ENCODE data around the gene CCNA1. TPM values are rescaled to one million over a fixed set of nuclear protein-coding genes. Genes with fewer than 3 reads are reported as not detected.

Gene CCNA1
- polyA plus RNA-seq, 1 donor (not counting 4 experiments of a cell fraction or from before 2014, with no cell fraction given), result 0.80 TPM

DNA sequence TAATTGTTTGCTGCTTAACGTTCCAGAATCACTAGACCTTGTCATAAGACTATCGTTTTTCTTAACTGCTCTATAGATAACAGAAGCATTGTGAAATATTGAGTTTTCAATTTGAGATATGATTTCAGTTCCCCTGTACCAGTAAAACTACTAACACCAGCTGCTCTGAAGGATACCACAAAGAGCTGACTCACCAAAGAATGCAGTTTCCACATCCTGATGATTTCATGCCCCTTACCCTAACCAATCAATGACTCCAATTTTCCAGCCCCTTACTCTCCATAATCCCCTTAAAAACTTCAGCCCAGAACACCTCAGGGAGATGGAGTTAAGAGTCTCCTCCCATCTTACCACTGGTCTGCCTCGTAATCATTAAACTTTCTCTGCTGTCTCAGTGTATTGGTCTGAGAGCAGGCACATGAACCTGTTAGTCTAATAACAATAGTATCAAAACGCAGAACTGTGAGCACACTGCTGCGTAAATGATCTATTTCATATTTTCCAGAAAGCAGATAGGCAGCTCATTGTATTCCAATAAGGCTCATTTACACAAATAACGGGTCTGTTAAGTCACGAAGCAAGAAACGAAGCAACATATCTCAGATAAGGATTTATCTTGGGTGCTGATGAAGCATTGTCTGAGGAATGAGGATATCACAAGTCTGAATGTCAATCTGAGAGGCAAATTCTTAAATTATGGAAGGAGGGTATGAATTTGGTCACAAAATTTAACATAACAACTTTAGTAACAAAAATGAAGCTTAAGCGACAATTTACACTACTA lies 14.1 kb upstream of the CCNA1 start:
- Histone ChIP-seq H3K79me2 (ENCODE audit: control insufficient read depth, insufficient read depth, low read length) (no peaks in the 10 kb centered on the region), H3K4me1 (ENCODE audit: control insufficient read depth, extremely low read depth, insufficient read depth, low read length) (peaks cover 19% of the 10 kb centered on the region), H3K9me1 (ENCODE audit: control insufficient read depth, extremely low read depth, insufficient read depth, low read length) (no peaks in the 10 kb centered on the region), H3K36me3 (ENCODE audit: control insufficient read depth in 2 of 2, extremely low read depth in 1 of 2, insufficient read depth in 2 of 2, low read length in 2 of 2) (no peaks in the 10 kb centered on the region), H4K20me1 (ENCODE audit: control insufficient read depth, extremely low read depth, insufficient read depth, low read length) (no peaks in the 10 kb centered on the region), H3K9me3 (ENCODE audit: control insufficient read depth, low read depth, low read length) (no peaks in the 10 kb centered on the region), H3K27ac (ENCODE audit: control insufficient read depth, insufficient read depth, low read length) (no peak overlapping the region), H3K4me2 (ENCODE audit: control insufficient read depth, extremely low read depth, insufficient read depth, low read depth, low read length) (peak overlapping the region; percentile 74), H3K9ac (ENCODE audit: control insufficient read depth, extremely low read depth, insufficient read depth, low read length) (no peak overlapping the region), H2AFZ (ENCODE audit: control insufficient read depth, low read length) (peak overlapping the region; percentile 65), H3K4me3 (ENCODE audit: control insufficient read depth in 2 of 3, extremely low read depth in 1 of 3, insufficient read depth in 2 of 3, low read depth in 1 of 3, low read length in 3 of 3) (peak overlapping the region in 1 of 3 experiments; percentile 38), H3K27me3 (ENCODE audit: control insufficient read depth, extremely low read depth, insufficient read depth, low read length) (no peaks in the 10 kb centered on the region)
- TF ChIP-seq, protein P1, sequence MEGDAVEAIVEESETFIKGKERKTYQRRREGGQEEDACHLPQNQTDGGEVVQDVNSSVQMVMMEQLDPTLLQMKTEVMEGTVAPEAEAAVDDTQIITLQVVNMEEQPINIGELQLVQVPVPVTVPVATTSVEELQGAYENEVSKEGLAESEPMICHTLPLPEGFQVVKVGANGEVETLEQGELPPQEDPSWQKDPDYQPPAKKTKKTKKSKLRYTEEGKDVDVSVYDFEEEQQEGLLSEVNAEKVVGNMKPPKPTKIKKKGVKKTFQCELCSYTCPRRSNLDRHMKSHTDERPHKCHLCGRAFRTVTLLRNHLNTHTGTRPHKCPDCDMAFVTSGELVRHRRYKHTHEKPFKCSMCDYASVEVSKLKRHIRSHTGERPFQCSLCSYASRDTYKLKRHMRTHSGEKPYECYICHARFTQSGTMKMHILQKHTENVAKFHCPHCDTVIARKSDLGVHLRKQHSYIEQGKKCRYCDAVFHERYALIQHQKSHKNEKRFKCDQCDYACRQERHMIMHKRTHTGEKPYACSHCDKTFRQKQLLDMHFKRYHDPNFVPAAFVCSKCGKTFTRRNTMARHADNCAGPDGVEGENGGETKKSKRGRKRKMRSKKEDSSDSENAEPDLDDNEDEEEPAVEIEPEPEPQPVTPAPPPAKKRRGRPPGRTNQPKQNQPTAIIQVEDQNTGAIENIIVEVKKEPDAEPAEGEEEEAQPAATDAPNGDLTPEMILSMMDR (optimal IDR thresholded peaks at IDR 0.05 in 1 of 3, IDR thresholded peaks at IDR 0.05 in 1 of 3, conservative IDR thresholded peaks at IDR 0.05 in 1 of 3; ENCODE audit: extremely low read depth in 1 of 3, insufficient read depth in 2 of 3, low read length in 3 of 3), result no peak
- TF ChIP-seq EZH2 (IDR thresholded peaks at IDR 0.05; ENCODE audit: low read length), result no peak
- no peak for DNase-seq (ENCODE audit: low read depth, low spot score)
- dilution Hi-C loops (cut with MboI; ENCODE audit: extremely low pct_ligation_motif_present, low sequenced_read_pairs), result no loop called here
- peak; percentile 88 for FAIRE-seq

DNA sequence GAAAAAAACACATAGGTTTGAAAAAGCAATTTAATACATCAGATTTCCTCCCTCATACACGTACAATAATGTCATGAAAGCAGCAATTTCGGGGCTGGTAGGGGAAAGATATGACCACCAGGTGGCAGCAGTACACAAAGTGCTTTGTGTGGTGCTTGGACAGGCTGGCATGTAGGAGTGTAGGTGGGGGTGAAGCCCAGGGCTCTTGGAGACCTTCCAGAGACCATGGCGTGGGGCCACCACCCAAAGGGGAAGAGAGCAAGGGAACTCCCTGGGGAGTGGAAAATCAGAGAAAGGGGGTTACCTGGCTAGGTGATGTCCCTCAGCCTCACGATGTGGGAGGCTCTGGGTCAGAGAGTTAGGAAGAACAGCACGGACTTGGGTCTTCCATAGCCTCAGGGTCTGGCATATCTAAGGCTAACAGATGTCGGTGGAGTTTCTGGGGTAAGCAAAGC lies 11.8 kb upstream of the CCNA1 start:
- no peak for TF ChIP-seq EZH2 (IDR thresholded peaks at IDR 0.05; ENCODE audit: low read length)
- TF ChIP-seq, protein P1 (optimal IDR thresholded peaks at IDR 0.05 in 1 of 3, IDR thresholded peaks at IDR 0.05 in 1 of 3, conservative IDR thresholded peaks at IDR 0.05 in 1 of 3; ENCODE audit: extremely low read depth in 1 of 3, insufficient read depth in 2 of 3, low read length in 3 of 3), result peak; percentile 83 to 95 (median 94)
- peak overlapping the region; percentile 56 for H2AFZ ChIP-seq (ENCODE audit: control insufficient read depth, low read length)
- no peaks in the 10 kb centered on the region for H4K20me1 ChIP-seq (ENCODE audit: control insufficient read depth, extremely low read depth, insufficient read depth, low read length)
- H3K9me3 ChIP-seq (ENCODE audit: control insufficient read depth, low read depth, low read length), result no peaks in the 10 kb centered on the region
- no peaks in the 10 kb centered on the region for H3K27me3 ChIP-seq (ENCODE audit: control insufficient read depth, extremely low read depth, insufficient read depth, low read length)
- no peaks in the 10 kb centered on the region for H3K79me2 ChIP-seq (ENCODE audit: control insufficient read depth, insufficient read depth, low read length)
- H3K4me3 ChIP-seq (ENCODE audit: control insufficient read depth in 2 of 3, extremely low read depth in 1 of 3, insufficient read depth in 2 of 3, low read depth in 1 of 3, low read length in 3 of 3), result no peak overlapping the region
- H3K9me1 ChIP-seq (ENCODE audit: control insufficient read depth, extremely low read depth, insufficient read depth, low read length), result no peaks in the 10 kb centered on the region
- peak overlapping the region; percentile 52 for H3K4me2 ChIP-seq (ENCODE audit: control insufficient read depth, extremely low read depth, insufficient read depth, low read depth, low read length)
- DNase-seq (ENCODE audit: low read depth, low spot score) (peak; percentile 19), FAIRE-seq (peak; percentile 88)
- dilution Hi-C loops (cut with MboI; ENCODE audit: extremely low pct_ligation_motif_present, low sequenced_read_pairs), result no loop called here
- H3K36me3 ChIP-seq (ENCODE audit: control insufficient read depth in 2 of 2, extremely low read depth in 1 of 2, insufficient read depth in 2 of 2, low read length in 2 of 2), result no peaks in the 10 kb centered on the region
- H3K9ac ChIP-seq (ENCODE audit: control insufficient read depth, extremely low read depth, insufficient read depth, low read length), result no peak overlapping the region
- H3K27ac ChIP-seq (ENCODE audit: control insufficient read depth, insufficient read depth, low read length), result no peak overlapping the region
- peaks cover 19% of the 10 kb centered on the region for H3K4me1 ChIP-seq (ENCODE audit: control insufficient read depth, extremely low read depth, insufficient read depth, low read length)

All from keratinocyte (primary cell).